ENCODE measurements around the gene SSH2. TPM values are rescaled to one million over a fixed set of nuclear protein-coding genes. Genes with fewer than 3 reads are reported as not detected.
"Not testable (repeated sequence)": the region's sequence is repeated elsewhere in the genome, so short reads cannot be mapped to it uniquely, and the experiment has no call there.

SSH2 gene
- total and polyA plus RNA-seq, 9 donors = 4.2 to 13.0 (median 11.8) TPM

DNA sequence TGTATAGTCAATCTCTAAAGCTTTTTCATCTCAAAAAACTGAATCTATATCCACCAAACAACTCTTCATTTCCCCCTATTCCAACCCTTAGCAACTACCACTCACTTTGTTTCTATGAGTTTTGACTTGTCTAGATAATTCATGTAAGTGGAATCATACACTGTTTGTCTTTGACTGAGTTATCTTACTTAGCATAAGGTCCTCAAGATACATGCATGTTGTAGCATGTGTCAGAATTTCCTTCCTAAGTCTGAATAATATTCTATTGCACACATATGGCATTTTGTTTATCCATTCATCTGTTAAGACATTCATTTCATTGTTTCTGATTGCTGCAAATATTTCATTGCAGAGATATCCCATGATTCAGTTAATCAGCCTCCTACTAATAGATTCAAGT is 72.2 kb downstream of the SSH2 start:
- DNase-seq = no peak
- H3K9me3 ChIP-seq = no peaks in the 10 kb centered on the region
- H3K36me3 ChIP-seq = no peaks in the 10 kb centered on the region
- TF ChIP-seq EP300 (IDR thresholded peaks at IDR 0.05) (no peak), POLR2A (IDR thresholded peaks at IDR 0.05) (no peak)
- TF ChIP-seq, protein P1, sequence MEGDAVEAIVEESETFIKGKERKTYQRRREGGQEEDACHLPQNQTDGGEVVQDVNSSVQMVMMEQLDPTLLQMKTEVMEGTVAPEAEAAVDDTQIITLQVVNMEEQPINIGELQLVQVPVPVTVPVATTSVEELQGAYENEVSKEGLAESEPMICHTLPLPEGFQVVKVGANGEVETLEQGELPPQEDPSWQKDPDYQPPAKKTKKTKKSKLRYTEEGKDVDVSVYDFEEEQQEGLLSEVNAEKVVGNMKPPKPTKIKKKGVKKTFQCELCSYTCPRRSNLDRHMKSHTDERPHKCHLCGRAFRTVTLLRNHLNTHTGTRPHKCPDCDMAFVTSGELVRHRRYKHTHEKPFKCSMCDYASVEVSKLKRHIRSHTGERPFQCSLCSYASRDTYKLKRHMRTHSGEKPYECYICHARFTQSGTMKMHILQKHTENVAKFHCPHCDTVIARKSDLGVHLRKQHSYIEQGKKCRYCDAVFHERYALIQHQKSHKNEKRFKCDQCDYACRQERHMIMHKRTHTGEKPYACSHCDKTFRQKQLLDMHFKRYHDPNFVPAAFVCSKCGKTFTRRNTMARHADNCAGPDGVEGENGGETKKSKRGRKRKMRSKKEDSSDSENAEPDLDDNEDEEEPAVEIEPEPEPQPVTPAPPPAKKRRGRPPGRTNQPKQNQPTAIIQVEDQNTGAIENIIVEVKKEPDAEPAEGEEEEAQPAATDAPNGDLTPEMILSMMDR (IDR thresholded peaks at IDR 0.05) = no peak
- intact Hi-C loops (cut with DNase I) = no loop called here
- H3K4me3 ChIP-seq = no peak overlapping the region
- no peaks in the 10 kb centered on the region for H3K27me3 ChIP-seq
- H3K27ac ChIP-seq = no peak overlapping the region
- H3K4me1 ChIP-seq (ENCODE audit: insufficient read depth) = no peaks in the 10 kb centered on the region

GRCh38 chr17:29857105-29857504 is 72.9 kb downstream of the SSH2 start:
- WGBS, 3 donors = 93 to 95% (median 95%) methylated on average over 4 of the region's 4 CpGs
- DNase-seq; H3K36me3 ChIP-seq; H3K4me3 ChIP-seq; H3K4me1 ChIP-seq (ENCODE audit: insufficient read depth); intact Hi-C loops (cut with DNase I); H3K9me3 ChIP-seq; H3K27ac ChIP-seq; H3K27me3 ChIP-seq: not testable (repeated sequence)

DNA sequence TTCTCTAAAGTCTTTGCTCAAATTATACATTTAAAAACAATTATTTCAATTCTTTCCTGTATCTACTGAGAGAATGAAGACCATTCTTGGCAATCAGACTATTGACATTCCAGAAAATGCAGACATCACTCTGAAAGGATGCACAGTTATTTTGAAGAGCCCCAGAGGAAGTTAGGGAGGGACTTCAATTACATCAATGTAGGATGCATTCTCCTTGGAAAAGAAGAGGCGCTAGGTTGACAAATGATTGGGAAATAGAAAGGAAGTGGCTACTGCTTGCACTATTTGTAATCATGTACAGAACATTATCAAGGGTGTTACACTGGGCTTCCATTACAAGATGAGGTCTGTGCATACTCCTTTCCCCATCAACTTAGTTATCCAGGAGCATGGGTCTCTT is 74.3 kb downstream of the SSH2 start:
- DNase-seq = no peak
- H3K4me3 ChIP-seq = no peak overlapping the region
- H3K27ac ChIP-seq = no peak overlapping the region
- H3K36me3 ChIP-seq = no peaks in the 10 kb centered on the region
- TF ChIP-seq, protein P1 (IDR thresholded peaks at IDR 0.05) = no peak
- TF ChIP-seq POLR2A (IDR thresholded peaks at IDR 0.05) (no peak), EP300 (IDR thresholded peaks at IDR 0.05) (no peak)
- no peaks in the 10 kb centered on the region for H3K4me1 ChIP-seq (ENCODE audit: insufficient read depth)
- intact Hi-C loops (cut with DNase I) = no loop called here
- 7 to 33% (median 9%) methylated on average over 1 of the region's 1 CpG for WGBS, 3 donors
- no peaks in the 10 kb centered on the region for H3K9me3 ChIP-seq
- no peaks in the 10 kb centered on the region for H3K27me3 ChIP-seq

DNA sequence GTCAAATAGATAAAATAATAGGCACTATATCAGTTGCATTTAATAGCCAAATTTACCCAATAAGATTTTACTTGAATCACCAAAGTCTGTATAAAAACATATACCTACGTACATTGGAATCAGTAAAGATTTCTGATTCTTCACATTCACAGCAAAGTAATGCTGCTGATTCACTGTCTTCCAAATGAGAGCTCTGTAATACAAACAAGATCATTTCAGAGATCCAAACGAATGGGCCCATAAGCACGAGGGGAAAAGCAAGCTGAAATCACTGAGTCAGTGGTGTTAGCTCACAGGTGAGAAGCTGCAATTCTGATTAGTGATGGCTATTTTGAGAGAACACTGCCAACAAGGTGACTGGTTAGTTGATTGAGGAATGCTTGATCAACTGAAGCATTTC is 81.3 kb downstream of the SSH2 start:
- intact Hi-C loops (cut with DNase I) = no loop called here
- no peaks in the 10 kb centered on the region for H3K4me1 ChIP-seq (ENCODE audit: insufficient read depth)
- H3K9me3 ChIP-seq = no peaks in the 10 kb centered on the region
- no peak for DNase-seq
- no peaks in the 10 kb centered on the region for H3K27me3 ChIP-seq
- H3K27ac ChIP-seq = no peak overlapping the region
- 86 to 93% (median 90%) methylated on average over 3 of the region's 3 CpGs for WGBS, 3 donors
- no peaks in the 10 kb centered on the region for H3K36me3 ChIP-seq
- H3K4me3 ChIP-seq = no peak overlapping the region
- TF ChIP-seq EP300 (IDR thresholded peaks at IDR 0.05) = no peak

DNA sequence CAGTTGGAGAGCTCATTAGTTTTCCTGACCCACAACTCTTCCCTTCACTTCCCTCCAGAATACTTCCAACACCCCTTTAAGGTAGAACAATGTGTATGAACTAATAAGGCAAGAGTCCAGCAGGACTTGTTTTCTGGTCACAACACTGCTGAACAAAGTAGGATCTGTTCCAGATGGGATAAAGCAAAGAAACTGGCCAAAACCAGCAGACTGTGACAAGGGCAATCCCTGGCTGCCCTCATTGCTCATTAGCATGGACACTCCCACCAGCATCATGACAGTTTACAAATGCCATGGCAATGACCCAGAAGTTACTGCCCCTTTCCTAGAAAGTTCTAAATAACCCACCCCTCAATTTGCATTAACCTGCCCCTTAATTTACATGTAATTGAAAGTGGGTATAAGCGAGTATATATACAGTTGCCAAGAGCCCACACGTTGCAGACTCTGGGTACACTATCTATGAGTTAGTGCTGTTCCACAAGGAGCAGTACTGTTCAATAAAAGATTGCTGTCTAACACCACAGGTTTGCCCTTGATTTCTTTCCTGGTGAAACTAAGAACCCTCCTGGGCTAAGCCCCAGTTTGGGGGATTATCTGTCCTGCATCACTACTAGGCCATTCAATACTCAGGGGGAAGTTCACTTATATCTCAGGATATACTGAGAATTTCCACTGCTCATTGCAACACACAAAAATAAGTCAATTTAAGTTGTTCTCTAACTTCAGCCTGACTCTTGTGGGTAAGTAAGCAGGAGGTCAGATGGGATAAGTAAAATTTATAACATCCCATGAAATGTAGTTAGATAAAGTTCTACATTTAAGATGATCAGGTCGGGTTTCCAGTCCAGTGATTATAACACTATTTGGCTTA is 82.3 kb downstream of the SSH2 start:
- Histone ChIP-seq H3K4me1 (ENCODE audit: insufficient read depth) (no peaks in the 10 kb centered on the region), H3K4me3 (no peak overlapping the region), H3K27me3 (no peaks in the 10 kb centered on the region), H3K27ac (no peak overlapping the region), H3K9me3 (no peaks in the 10 kb centered on the region), H3K36me3 (no peaks in the 10 kb centered on the region)
- no peak for TF ChIP-seq POLR2A (IDR thresholded peaks at IDR 0.05)
- intact Hi-C loops (cut with DNase I) = no loop called here
- DNase-seq = no peak
- WGBS, 3 donors = 75 to 83% (median 75%) methylated on average over 3 of the region's 3 CpGs

GRCh38 chr17:29847118-29847517 is 82.9 kb downstream of the SSH2 start:
- TF ChIP-seq, protein P1 (IDR thresholded peaks at IDR 0.05) = no peak
- TF ChIP-seq EP300 (IDR thresholded peaks at IDR 0.05) (no peak), POLR2A (IDR thresholded peaks at IDR 0.05) (no peak)
- no peak overlapping the region for H3K27ac ChIP-seq
- DNase-seq = no peak
- no peak overlapping the region for H3K4me3 ChIP-seq
- H3K4me1 ChIP-seq (ENCODE audit: insufficient read depth) = no peaks in the 10 kb centered on the region
- intact Hi-C loops (cut with DNase I) = no loop called here
- WGBS, 3 donors = 79 to 87% (median 86%) methylated on average over 3 of the region's 3 CpGs
- no peaks in the 10 kb centered on the region for H3K27me3 ChIP-seq
- no peaks in the 10 kb centered on the region for H3K36me3 ChIP-seq
- H3K9me3 ChIP-seq = no peaks in the 10 kb centered on the region

Measured in ovary (tissue), 9 donors.